OCI-LY7 (cell line): ENCODE results near the gene PPM1L. TPM values are rescaled to one million over a fixed set of nuclear protein-coding genes. Genes with fewer than 3 reads are reported as not detected.

Experiments used
- BruUV-seq: library from RNA; stranded (reverse); fragments of 400-500 nt; replicated peaks from 2 replicates; lab custom pipeline; 2021; lab: Mats Ljungman, UMichigan
- CTCF ChIA-PET: fragments of 300-600 bp; sonication (Branson Sonifier 250); formaldehyde crosslinking; loops from one replicate; lab custom pipeline; 2022; ENCODE audit warnings: antibody characterized with exemption; ENCODE audit not compliant: unreplicated experiment; lab: Charles Lee
- POLR2A ChIA-PET: fragments of 300-600 bp; sonication (Branson Sonifier 250); formaldehyde crosslinking; loops from one replicate; lab custom pipeline; 2022; ENCODE audit warnings: antibody characterized with exemption; lab: Charles Lee
- DNase-seq: peaks from one replicate; pipeline ENCODE4 v3.0.0-alpha.2; 2015; ENCODE audit warnings: low spot score
- H2AFZ ChIP-seq: fragments of 200-600 bp; sonication (generic), shearing (Covaris generic); 2 replicates; pipeline ENCODE4 v1.6.1; 2014; ENCODE audit warnings: mild to moderate bottlenecking, antibody characterized with exemption, low read length, moderate library complexity
- H3K27ac ChIP-seq: fragments of 200-600 bp; sonication (generic); 2 replicates; pipeline ENCODE4 v1.5.1; 2014; ENCODE audit warnings: mixed run types, low read depth, mild to moderate bottlenecking, moderate library complexity, low read length, inconsistent platforms; ENCODE audit not compliant: poor library complexity, severe bottlenecking
- H3K36me3 ChIP-seq: fragments of 200-600 bp; sonication (generic); 2 replicates; pipeline ENCODE4 v1.6.1; 2014; ENCODE audit warnings: mild to moderate bottlenecking, antibody characterized with exemption, low read length, moderate library complexity, mixed read lengths; ENCODE audit not compliant: insufficient read depth
- H3K4me1 ChIP-seq: fragments of 200-600 bp; sonication (generic); 2 replicates; pipeline ENCODE4 v1.5.1; 2014; ENCODE audit warnings: mild to moderate bottlenecking, low read length; ENCODE audit not compliant: insufficient read depth, poor library complexity, severe bottlenecking
- H3K4me2 ChIP-seq: fragments of 200-600 bp; sonication (generic); 2 replicates; pipeline ENCODE4 v1.6.1; 2014; ENCODE audit warnings: mild to moderate bottlenecking, low read length
- H3K4me3 ChIP-seq: fragments of 200-600 bp; sonication (generic); 2 replicates; pipeline ENCODE4 v1.5.1; 2014; ENCODE audit warnings: mild to moderate bottlenecking, low read depth, low read length; ENCODE audit not compliant: poor library complexity, severe bottlenecking
- H3K79me2 ChIP-seq: fragments of 200-600 bp; sonication (generic); 2 replicates; pipeline ENCODE4 v1.6.1; 2016; ENCODE audit warnings: low read depth, mild to moderate bottlenecking, low read length, moderate library complexity, mixed read lengths; ENCODE audit not compliant: insufficient read depth
- H3K9me2 ChIP-seq: fragments of 200-600 bp; sonication (generic); 2 replicates; pipeline ENCODE4 v1.6.1; 2016; ENCODE audit warnings: mild to moderate bottlenecking, low read length, mixed read lengths; ENCODE audit not compliant: insufficient read depth
- H3K9me3 ChIP-seq: fragments of 200-600 bp; sonication (generic); 2 replicates; pipeline ENCODE4 v1.6.1; 2014; ENCODE audit warnings: mild to moderate bottlenecking, mixed run types, low read length, mixed read lengths
- H4K20me1 ChIP-seq: fragments of 200-600 bp; sonication (generic); 2 replicates; pipeline ENCODE4 v1.6.1; 2014; ENCODE audit warnings: mild to moderate bottlenecking, antibody characterized with exemption, low read length, moderate library complexity, mixed read lengths; ENCODE audit not compliant: insufficient read depth
- CTCF ChIP-seq: fragments of 200-600 bp; sonication (generic); conservative IDR thresholded peaks from 2 replicates; pipeline ENCODE4 v1.5.1; 2014; ENCODE audit warnings: mild to moderate bottlenecking, antibody characterized with exemption, low read length, moderate library complexity, mixed read lengths
- EZH2phosphoT487 ChIP-seq: fragments of 200-600 bp; sonication (generic); IDR thresholded peaks from 2 replicates; pipeline ENCODE4 v1.6.1; 2018; ENCODE audit warnings: low read depth, borderline replicate concordance, mild to moderate bottlenecking, mixed run types, antibody characterized with exemption, low read length, moderate library complexity, mixed read lengths
- intact Hi-C: fragments of 100-400 bp; cut with micrococcal nuclease; formaldehyde crosslinking; loops from one replicate; pipeline ENCODE4 v1.10.0; 2022; ENCODE audit not compliant: unreplicated experiment
- total RNA-seq, 2 experiments: library from RNA; depleted of rRNA in 1 of 2; stranded (reverse); fragments of >200 nt in 1 of 2; shearing (Covaris generic) in 1 of 2; gene quantifications; 2 replicates each; pipeline ENCODE4 v1.2.3, GENCODE V29; 2014 to 2022

PPM1L gene
- total RNA-seq, 2 experiments from 2014 or later = 10.3 to 14.7 TPM

GRCh38 chr3:161054860-161055604 is 299.0 kb downstream of the PPM1L start:
- no peaks in the 10 kb centered on the region for H3K36me3 ChIP-seq
- no peak overlapping the region for H3K4me2 ChIP-seq
- ChIA-PET POLR2A (no interaction called here), CTCF (no interaction called here)
- TF ChIP-seq EZH2phosphoT487 = no peak
- TF ChIP-seq CTCF = no peak
- H3K79me2 ChIP-seq = no peaks in the 10 kb centered on the region
- no peak for DNase-seq
- no TSS peak for BruUV-seq
- H3K4me3 ChIP-seq = no peak overlapping the region
- no peak overlapping the region for H3K27ac ChIP-seq
- no peak overlapping the region for H2AFZ ChIP-seq
- no peaks in the 10 kb centered on the region for H3K9me2 ChIP-seq
- H3K9me3 ChIP-seq = no peaks in the 10 kb centered on the region
- intact Hi-C loops = no loop called here
- H4K20me1 ChIP-seq = no peaks in the 10 kb centered on the region
- peaks cover 26% of the 10 kb centered on the region for H3K4me1 ChIP-seq

GRCh38 chr3:161064413-161064812 is 308.4 kb downstream of the PPM1L start:
- ChIA-PET CTCF (no interaction called here), POLR2A (interaction anchor here (0.6 to 1.4 kb wide), 8 partner anchors 10 to 307 kb away, joined by 3 to 6 read pairs (median 4); partner anchors contain the start of gene SPTSSB)
- H3K4me3 ChIP-seq = no peak overlapping the region
- H4K20me1 ChIP-seq = no peaks in the 10 kb centered on the region
- H2AFZ ChIP-seq = peak overlapping the region; percentile 10; the same call in 1 of the 2 replicates
- H3K4me1 ChIP-seq = peaks cover 58% of the 10 kb centered on the region
- TF ChIP-seq EZH2phosphoT487 = no peak
- no peak for TF ChIP-seq CTCF
- DNase-seq = no peak
- H3K36me3 ChIP-seq = no peaks in the 10 kb centered on the region; the same call in 1 of the 2 replicates
- H3K9me3 ChIP-seq = no peaks in the 10 kb centered on the region
- no peak overlapping the region for H3K27ac ChIP-seq
- H3K4me2 ChIP-seq = peak overlapping the region; percentile 4; the same call in 1 of the 2 replicates
- no peaks in the 10 kb centered on the region for H3K9me2 ChIP-seq
- no peaks in the 10 kb centered on the region for H3K79me2 ChIP-seq
- intact Hi-C loops = no loop called here
- no TSS peak for BruUV-seq

GRCh38 chr3:161066930-161067329 is 310.9 kb downstream of the PPM1L start:
- H3K4me3 ChIP-seq = peak overlapping the region; percentile 42
- peak overlapping the region; percentile 93 for H3K27ac ChIP-seq
- H3K9me2 ChIP-seq = no peaks in the 10 kb centered on the region
- no peaks in the 10 kb centered on the region for H4K20me1 ChIP-seq
- ChIA-PET POLR2A (interaction anchor here (0.5 to 1.9 kb wide), 12 partner anchors 11 to 1342 kb away, joined by 3 to 10 read pairs (median 4); no protein-coding TSS in a partner anchor), CTCF (no interaction called here)
- DNase-seq = peak; percentile 83
- BruUV-seq = no TSS peak
- intact Hi-C loops = loop anchor here (5.0 kb wide), 2 partner anchors 50 to 310 kb away; partner anchors contain the start of gene PPM1L
- no peaks in the 10 kb centered on the region; the same call in 1 of the 2 replicates for H3K36me3 ChIP-seq
- peaks cover 72% of the 10 kb centered on the region for H3K4me1 ChIP-seq
- H2AFZ ChIP-seq = peak overlapping the region; percentile 83
- peak overlapping the region; percentile 68 for H3K4me2 ChIP-seq
- TF ChIP-seq EZH2phosphoT487 (no peak), CTCF (no peak)
- no peaks in the 10 kb centered on the region for H3K9me3 ChIP-seq
- no peaks in the 10 kb centered on the region for H3K79me2 ChIP-seq
